Activated gamma-delta T cell treated with anti-CD3 and anti-CD28 coated beads, Interleukin-2, amount 50 U/mL, for 16 hours (primary cell): ENCODE measurements around the gene SPNS2.

Experiments used
- DNase-seq: peaks from one replicate; pipeline ENCODE4 v3.0.0-alpha.2; 2020; ENCODE audit warnings: low read depth

The SPNS2 gene

GRCh38 chr17:4503283-4504025 is 4.8 kb downstream of the SPNS2 start:
- no peak for DNase-seq

- DNase-seq = no peak
Observed at GRCh38 chr17:4504188-4504587, 5.5 kb downstream of the SPNS2 start.

- DNase-seq = no peak
Observed at GRCh38 chr17:4505187-4505586, 6.5 kb downstream of the SPNS2 start.

GRCh38 chr17:4506175-4506813 is 7.6 kb downstream of the SPNS2 start:
- no peak for DNase-seq

- DNase-seq = no peak
Observed at GRCh38 chr17:4506892-4507291, 8.2 kb downstream of the SPNS2 start.

- DNase-seq = no peak
Observed at GRCh38 chr17:4507361-4508111, 8.9 kb downstream of the SPNS2 start.

GRCh38 chr17:4508207-4508606 is 9.5 kb downstream of the SPNS2 start:
- no peak for DNase-seq

- DNase-seq = no peak
Observed at GRCh38 chr17:4509401-4509800, 10.7 kb downstream of the SPNS2 start.

GRCh38 chr17:4509923-4510617 is 11.4 kb downstream of the SPNS2 start:
- DNase-seq = no peak

- no peak for DNase-seq
Observed at GRCh38 chr17:4510618-4510941, 11.9 kb downstream of the SPNS2 start.

- no peak for DNase-seq
Observed at GRCh38 chr17:4511199-4511932, 12.7 kb downstream of the SPNS2 start.

- no peak for DNase-seq
Observed at GRCh38 chr17:4512156-4513112, 13.8 kb downstream of the SPNS2 start.

- DNase-seq = no peak
Observed at GRCh38 chr17:4513113-4514032, 14.7 kb downstream of the SPNS2 start.

GRCh38 chr17:4514206-4514605 is 15.5 kb downstream of the SPNS2 start:
- DNase-seq = no peak

- no peak for DNase-seq
Observed at GRCh38 chr17:4514779-4515178, 16.1 kb downstream of the SPNS2 start.

GRCh38 chr17:4515501-4515900 is 16.8 kb downstream of the SPNS2 start:
- no peak for DNase-seq

GRCh38 chr17:4516735-4517134 is 18.1 kb downstream of the SPNS2 start:
- no peak for DNase-seq

- DNase-seq = no peak
Observed at GRCh38 chr17:4518901-4519300, 20.2 kb downstream of the SPNS2 start.

GRCh38 chr17:4519361-4519788 is 20.7 kb downstream of the SPNS2 start:
- no peak for DNase-seq
